Measurements from ENCODE around the gene CYGB. TPM values are rescaled to one million over a fixed set of nuclear protein-coding genes. Genes with fewer than 3 reads are reported as not detected.

CYGB gene
- total and polyA plus RNA-seq, 2 of the 13 experiments (the other 11 are each of a cell fraction or from before 2014, with no cell fraction given), result 18.9 to 27.1 TPM

GRCh38 chr17:76547642-76548202 lies 10.2 kb upstream of the CYGB start (continued):
- TF ChIP-seq HMGXB4 (CRISPR knock-in tag; IDR thresholded peaks at IDR 0.05; ENCODE audit: borderline replicate concordance in 1 of 2, low read depth in 1 of 2), result peak in 1 of 2 experiments; percentile 39; a peak in 1 of 4 replicates
- no peak for TF ChIP-seq CENPT (CRISPR knock-in tag; IDR thresholded peaks at IDR 0.05; ENCODE audit: low read depth)
- TF ChIP-seq ZSCAN9 (CRISPR knock-in tag; IDR thresholded peaks at IDR 0.05; ENCODE audit: borderline replicate concordance), result no peak
- TF ChIP-seq NONO (IDR thresholded peaks at IDR 0.05), result peak; percentile 90; the same call in 1 of the 2 replicates
- peak; percentile 56 for TF ChIP-seq NONO (CRISPR knock-in tag; conservative IDR thresholded peaks at IDR 0.05)
- no peak for TF ChIP-seq HOXA3 (CRISPR knock-in tag; IDR thresholded peaks at IDR 0.05)
- TF ChIP-seq MAX (IDR thresholded peaks at IDR 0.05), result peak; percentile 1; the same call in 1 of the 2 replicates
- peak; percentile 100 for TF ChIP-seq NBN (conservative IDR thresholded peaks at IDR 0.05)
- peak; percentile 53; the same call in 1 of the 2 replicates for TF ChIP-seq ZC3H13 (CRISPR knock-in tag; IDR thresholded peaks at IDR 0.05)
- peak; percentile 79 for TF ChIP-seq JUNB (CRISPR knock-in tag; IDR thresholded peaks at IDR 0.05; ENCODE audit: borderline replicate concordance)
- no peak for TF ChIP-seq TBP (CRISPR knock-in tag; IDR thresholded peaks at IDR 0.05)
- peak; percentile 97 for TF ChIP-seq ZNF207 (IDR thresholded peaks at IDR 0.05; ENCODE audit: borderline replicate concordance)
- 0 out of 2 replicates have a peak, but pooled peaks have one; percentile 84 for TF ChIP-seq IKZF1 (IDR thresholded peaks at IDR 0.05)
- no peak for TF ChIP-seq ZNF230 (CRISPR knock-in tag; IDR thresholded peaks at IDR 0.05)
